Epithelial cell of prostate (primary cell): ENCODE measurements around the gene UMPS.

ENCODE experiments used
- DNase-seq: peaks from one replicate; pipeline ENCODE4 v3.0.0-alpha.2; 2011; ENCODE audit warnings: low read depth, low spot score
- H3K27ac ChIP-seq: fragments of 450-650 bp; 2 replicates; pipeline ENCODE4 v1.5.1; 2017; ENCODE audit warnings: mild to moderate bottlenecking

The UMPS gene

DNA sequence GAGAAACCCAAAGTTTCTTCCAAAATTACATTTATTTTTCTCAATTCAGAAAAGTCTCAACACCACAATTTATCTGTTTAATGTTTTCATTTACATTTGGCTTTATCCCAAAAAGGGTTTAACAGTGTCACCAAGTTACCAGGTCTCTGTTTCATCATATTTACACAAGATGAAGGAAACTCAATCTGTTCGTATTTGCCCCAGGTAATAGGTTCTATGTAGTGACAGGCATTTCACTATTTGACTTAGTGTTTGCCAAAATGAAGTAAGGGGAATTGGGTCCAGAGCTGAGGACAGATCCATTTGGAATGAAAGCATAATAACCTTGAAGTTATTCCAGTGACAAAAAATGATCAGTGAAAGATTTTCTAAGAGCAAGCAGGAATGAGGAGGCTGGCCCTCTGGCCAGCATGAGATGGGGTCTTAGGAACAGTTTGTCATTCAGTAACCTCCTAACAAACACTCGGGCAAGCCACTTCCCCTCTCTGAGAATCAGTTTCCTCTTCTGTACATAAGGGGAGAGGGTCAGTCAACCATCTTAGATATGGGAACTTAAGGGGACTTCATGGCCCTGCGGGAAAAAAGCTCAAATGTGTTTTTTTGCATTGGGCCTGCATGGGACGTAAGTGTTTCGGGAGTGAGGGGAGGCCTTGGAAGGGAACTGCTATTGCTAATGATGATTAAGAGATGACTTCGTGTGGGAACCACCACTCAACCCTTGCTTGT is 31.8 kb downstream of the UMPS start:
- H3K27ac ChIP-seq, result no peak overlapping the region
- no peak for DNase-seq

GRCh38 chr3:124762661-124763011 is 32.4 kb downstream of the UMPS start:
- no peak overlapping the region for H3K27ac ChIP-seq
- DNase-seq, result no peak

DNA sequence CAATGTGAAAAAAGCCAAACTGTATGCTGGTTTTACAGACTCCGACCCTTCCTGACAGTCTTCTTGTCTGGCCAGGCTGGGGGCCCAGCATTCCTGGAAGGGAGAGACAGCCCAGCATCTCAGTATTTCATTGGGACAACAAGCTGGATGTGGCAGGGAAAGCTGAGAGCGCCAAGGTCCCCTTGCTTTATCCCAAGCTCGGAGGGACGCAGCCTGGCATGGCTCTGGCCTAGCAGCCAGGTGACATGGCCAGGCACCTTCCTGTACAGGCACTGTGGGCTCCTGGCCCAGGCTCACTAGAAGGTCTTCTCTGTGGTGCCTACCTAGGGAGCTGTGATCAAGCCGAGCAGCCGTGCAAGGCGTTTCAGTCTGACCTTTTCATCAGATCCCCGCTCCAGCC is 33.0 kb downstream of the UMPS start:
- no peak for DNase-seq
- no peak overlapping the region for H3K27ac ChIP-seq

DNA sequence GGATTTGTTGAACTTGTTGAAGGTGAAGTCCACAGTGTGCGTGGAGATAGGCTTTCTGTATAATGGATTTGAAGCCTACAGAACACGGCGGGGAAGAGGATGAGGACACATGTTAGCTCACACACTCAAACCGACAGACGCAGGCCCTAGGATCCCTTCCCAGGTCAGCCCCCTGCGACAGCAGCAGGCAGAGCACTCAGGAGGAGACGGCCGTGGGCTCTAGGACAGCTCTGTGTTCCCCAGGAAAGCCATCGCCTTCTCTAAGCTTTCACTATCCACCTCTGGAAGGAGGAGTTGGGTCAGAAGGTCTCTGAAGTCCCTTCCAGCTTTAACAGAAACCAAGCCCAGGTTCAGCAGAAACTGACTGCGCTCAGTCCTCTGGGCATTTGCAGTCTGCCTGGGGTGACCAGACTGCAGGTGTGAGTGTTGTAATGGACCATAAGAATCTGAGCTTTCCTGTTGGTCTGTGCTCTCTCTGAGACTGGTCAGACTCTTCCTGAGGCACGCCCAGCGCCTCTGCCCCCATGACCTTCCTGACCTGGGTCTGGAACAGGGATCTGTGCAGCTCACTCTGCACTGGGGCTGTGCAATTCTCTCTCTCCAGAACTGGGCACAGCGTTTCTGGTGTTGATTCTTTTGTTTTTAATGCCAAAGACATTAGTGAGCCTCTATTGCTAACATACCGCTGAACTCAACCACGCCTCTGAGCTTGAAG is 33.5 kb downstream of the UMPS start:
- no peak overlapping the region for H3K27ac ChIP-seq
- no peak for DNase-seq

DNA sequence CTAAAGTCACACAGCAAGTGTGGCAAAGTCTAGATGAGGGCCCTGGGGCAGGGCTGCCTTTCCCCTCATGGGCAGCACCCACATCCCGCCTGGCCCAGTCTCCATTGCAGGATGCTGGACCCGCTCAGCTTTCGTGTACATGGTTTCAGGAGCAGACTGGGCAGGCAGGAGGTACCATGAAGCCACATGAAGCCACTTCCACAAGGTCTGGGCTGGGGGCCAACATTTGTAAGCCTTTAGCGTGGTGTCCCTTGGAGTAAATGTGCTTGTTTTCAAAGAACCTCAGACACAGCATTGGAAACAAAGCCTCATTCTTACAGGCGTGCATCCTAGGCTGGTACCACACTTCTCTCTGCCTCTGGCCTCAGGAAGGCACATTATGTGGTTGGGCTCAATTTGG is 34.5 kb downstream of the UMPS start:
- DNase-seq, result no peak
- H3K27ac ChIP-seq, result no peak overlapping the region

GRCh38 chr3:124765197-124765840 is 35.1 kb downstream of the UMPS start:
- DNase-seq, result no peak
- no peak overlapping the region for H3K27ac ChIP-seq

GRCh38 chr3:124766113-124767095 is 36.2 kb downstream of the UMPS start:
- DNase-seq, result no peak
- no peak overlapping the region for H3K27ac ChIP-seq

DNA sequence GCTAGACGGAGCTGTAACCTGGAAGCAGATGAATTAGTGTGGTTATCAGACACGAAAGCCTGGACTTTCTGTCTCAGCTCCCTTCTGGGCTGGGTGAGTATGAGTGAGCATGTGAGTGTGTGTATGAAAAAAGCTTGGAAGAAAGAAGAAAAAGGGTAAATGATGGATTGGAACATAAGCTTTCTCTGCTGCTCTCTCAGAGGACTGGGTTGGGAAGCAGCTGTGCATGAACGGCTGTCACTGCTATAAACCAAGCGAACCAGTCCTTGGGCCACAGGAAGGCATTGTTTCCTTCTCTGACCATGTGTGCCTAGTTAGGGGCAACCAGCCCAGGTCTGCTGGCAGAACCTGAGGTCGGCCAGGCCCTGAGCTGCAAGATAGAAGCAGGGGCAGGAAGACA is 37.0 kb downstream of the UMPS start:
- DNase-seq, result no peak
- H3K27ac ChIP-seq, result no peak overlapping the region

DNA sequence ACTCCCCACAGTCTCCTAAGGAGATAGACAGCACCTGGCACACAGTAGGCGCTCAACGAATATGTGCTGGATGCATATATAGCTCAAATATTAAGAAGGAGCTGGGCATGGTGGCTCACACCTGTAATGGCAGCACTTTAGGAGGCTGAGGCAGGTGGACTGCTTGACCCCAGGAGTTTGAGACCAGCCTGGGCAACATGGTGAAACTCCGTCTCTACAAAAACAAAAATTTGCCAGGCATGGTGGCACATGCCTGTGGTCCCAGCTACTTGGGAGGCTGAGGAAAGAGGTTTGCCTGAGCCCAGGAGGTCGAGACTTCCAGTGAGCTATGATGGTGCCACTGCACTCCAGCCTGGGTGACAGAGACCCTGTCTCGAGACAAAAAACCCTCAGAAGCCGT is 37.4 kb downstream of the UMPS start:
- H3K27ac ChIP-seq, result no peak overlapping the region
- no peak for DNase-seq

DNA sequence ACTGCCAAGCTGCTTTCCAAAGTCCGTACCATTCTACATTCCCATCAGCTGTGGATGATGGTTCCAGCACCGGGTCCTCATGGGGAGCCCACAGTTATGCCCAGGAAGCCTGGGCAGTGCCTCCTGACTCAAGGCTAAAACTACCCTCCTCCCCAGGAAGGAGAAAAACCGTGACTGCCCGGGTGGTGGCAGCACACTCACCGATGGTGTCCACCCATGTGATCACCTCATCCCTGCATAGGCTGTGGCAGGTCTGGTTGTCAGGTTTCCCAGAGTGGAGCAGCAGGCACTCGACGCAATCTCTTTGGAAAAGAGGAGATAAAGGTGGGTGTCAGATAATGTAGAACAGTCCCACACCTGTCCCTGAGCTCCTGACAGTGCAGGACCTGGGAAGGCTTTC is 38.6 kb downstream of the UMPS start:
- H3K27ac ChIP-seq, result no peak overlapping the region
- DNase-seq, result no peak

DNA sequence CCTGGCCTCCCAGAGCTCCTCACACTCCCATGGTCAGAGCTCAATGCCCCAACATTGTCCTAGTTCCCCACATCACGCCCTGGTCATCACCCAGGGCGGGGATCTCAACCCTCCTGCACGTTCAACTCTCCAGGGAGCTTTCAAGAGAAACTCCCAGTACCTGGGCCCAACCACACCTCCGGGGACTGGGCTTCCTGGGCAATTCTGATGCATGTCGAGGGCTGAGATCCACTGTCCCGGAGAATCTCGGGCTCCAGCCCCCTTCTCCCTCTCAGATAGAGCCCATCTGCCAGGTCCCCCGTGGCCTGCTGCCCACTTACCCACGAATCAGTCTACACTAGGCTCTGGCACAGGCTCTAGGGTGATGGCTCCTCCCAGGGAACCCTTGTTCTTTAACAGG is 39.2 kb downstream of the UMPS start:
- no peak overlapping the region for H3K27ac ChIP-seq
- DNase-seq, result no peak

GRCh38 chr3:124770336-124771082 is 40.3 kb downstream of the UMPS start:
- no peak for DNase-seq
- no peak overlapping the region for H3K27ac ChIP-seq

- H3K27ac ChIP-seq, result no peak overlapping the region
- no peak for DNase-seq
These were observed 40.8 kb downstream of the UMPS start for GRCh38 chr3:124771083-124771445.

DNA sequence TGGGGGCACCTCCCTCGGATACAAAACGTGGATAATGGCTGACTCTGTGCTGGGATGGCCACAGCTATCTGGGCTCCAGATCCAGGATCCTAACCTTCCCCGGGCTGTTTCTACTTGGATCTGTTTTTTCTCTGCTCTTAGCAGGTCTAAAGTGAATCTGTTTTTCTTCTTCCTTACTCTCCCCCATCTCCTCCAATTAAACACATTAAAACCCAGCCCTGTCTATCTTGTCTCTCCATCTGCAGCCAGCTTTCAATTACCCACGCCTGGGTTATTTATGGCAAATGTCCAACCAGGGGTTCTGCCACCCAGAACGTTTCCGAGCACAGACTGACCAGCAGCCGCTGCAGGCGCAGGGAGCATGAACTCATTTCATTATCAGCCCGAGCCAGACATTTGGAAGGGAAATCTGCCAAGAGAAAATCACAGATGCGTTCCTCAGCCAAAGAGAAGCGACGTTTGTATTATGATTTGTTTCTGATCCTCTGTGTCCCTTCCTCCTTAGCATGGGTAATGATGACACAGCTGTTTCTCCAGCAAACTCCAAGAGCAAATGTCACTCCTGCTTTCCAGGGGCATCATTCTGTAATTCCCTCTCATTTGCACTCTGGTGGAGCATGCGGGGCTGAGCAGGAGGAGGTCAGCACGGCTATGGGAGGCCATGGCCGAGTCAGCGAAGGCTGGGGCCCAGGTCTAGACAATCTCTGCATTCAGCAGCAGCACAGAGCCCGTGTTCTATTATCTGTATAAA is 42.0 kb downstream of the UMPS start:
- H3K27ac ChIP-seq, result no peak overlapping the region
- no peak for DNase-seq

GRCh38 chr3:124773351-124774326 is 43.4 kb downstream of the UMPS start:
- no peak for DNase-seq
- H3K27ac ChIP-seq, result no peak overlapping the region

GRCh38 chr3:124774327-124774718 is 44.1 kb downstream of the UMPS start:
- H3K27ac ChIP-seq, result no peak overlapping the region
- DNase-seq, result no peak

GRCh38 chr3:124774841-124775402 is 44.7 kb downstream of the UMPS start:
- DNase-seq, result no peak
- no peak overlapping the region for H3K27ac ChIP-seq

GRCh38 chr3:124775877-124776276 is 45.6 kb downstream of the UMPS start:
- DNase-seq, result no peak

More at GRCh38 chr3:124775877-124776276, 45.6 kb downstream of the UMPS start:
- H3K27ac ChIP-seq, result no peak overlapping the region
